Keratinocyte (primary cell): ENCODE data around the gene TRIM29. TPM values are rescaled to one million over a fixed set of nuclear protein-coding genes. Genes with fewer than 3 reads are reported as not detected.

ENCODE experiments used
- DNase-seq: peaks from one replicate; pipeline ENCODE4 v3.0.0-alpha.2; 2011; ENCODE audit warnings: low read depth, missing footprints, low spot score
- FAIRE-seq: peaks from 2 replicates; lab custom pipeline; 2011; peaks lifted over from hg19 to GRCh38; lab: Jason Lieb, UNC
- H2AFZ ChIP-seq: 2 replicates; pipeline ENCODE4 v1.6.0; 2012; ENCODE audit warnings: low read length, control low read depth, inconsistent platforms; ENCODE audit not compliant: control insufficient read depth
- H3K27ac ChIP-seq: 2 replicates; pipeline ENCODE4 v1.5.1; 2011; ENCODE audit warnings: low read length; ENCODE audit not compliant: control insufficient read depth, insufficient read depth
- H3K27me3 ChIP-seq: 3 replicates; pipeline ENCODE4 v1.6.0; 2011; ENCODE audit warnings: low read length; ENCODE audit not compliant: control insufficient read depth, insufficient read depth; ENCODE audit errors: extremely low read depth
- H3K36me3 ChIP-seq, 2 experiments: 2 replicates in 1 of 2; 3 replicates in 1 of 2; pipeline ENCODE4 v1.5.1; 2011; ENCODE audit warnings: low read length in 2 of 2, mild to moderate bottlenecking in 1 of 2; ENCODE audit not compliant: control insufficient read depth in 2 of 2, insufficient read depth in 2 of 2; ENCODE audit errors: extremely low read depth in 1 of 2
- H3K4me1 ChIP-seq: 3 replicates; pipeline ENCODE4 v1.5.1; 2011; ENCODE audit warnings: low read length; ENCODE audit not compliant: control insufficient read depth, insufficient read depth; ENCODE audit errors: extremely low read depth
- H3K4me2 ChIP-seq: 3 replicates; pipeline ENCODE4 v1.6.0; 2011; ENCODE audit warnings: low read depth, low read length; ENCODE audit not compliant: control insufficient read depth, insufficient read depth; ENCODE audit errors: extremely low read depth
- H3K4me3 ChIP-seq, 3 experiments: fragments of 200-600 bp in 1 of 3; sonication (generic) in 1 of 3; 2 replicates in 2 of 3; 3 replicates in 1 of 3; pipeline ENCODE4 v1.5.1; 2011 to 2016; ENCODE audit warnings: low read length in 3 of 3, mild to moderate bottlenecking in 3 of 3, control low read depth in 2 of 3, inconsistent platforms in 1 of 3, low read depth in 1 of 3, mixed read lengths in 1 of 3, mixed run types in 1 of 3, moderate library complexity in 1 of 3; ENCODE audit not compliant: control insufficient read depth in 2 of 3, insufficient read depth in 2 of 3; ENCODE audit errors: extremely low read depth in 1 of 3
- H3K79me2 ChIP-seq: 2 replicates; pipeline ENCODE4 v1.6.0; 2012; ENCODE audit warnings: low read length; ENCODE audit not compliant: control insufficient read depth, insufficient read depth
- H3K9ac ChIP-seq: 3 replicates; pipeline ENCODE4 v1.6.0; 2011; ENCODE audit warnings: low read length; ENCODE audit not compliant: control insufficient read depth, insufficient read depth; ENCODE audit errors: extremely low read depth
- H3K9me1 ChIP-seq: 3 replicates; pipeline ENCODE4 v1.6.0; 2011; ENCODE audit warnings: low read length; ENCODE audit not compliant: control insufficient read depth, insufficient read depth; ENCODE audit errors: extremely low read depth
- H3K9me3 ChIP-seq: 2 replicates; pipeline ENCODE4 v1.5.1; 2012; ENCODE audit warnings: low read depth, low read length; ENCODE audit not compliant: control insufficient read depth
- H4K20me1 ChIP-seq: 3 replicates; pipeline ENCODE4 v1.6.0; 2011; ENCODE audit warnings: low read length; ENCODE audit not compliant: control insufficient read depth, insufficient read depth; ENCODE audit errors: extremely low read depth
- EZH2 ChIP-seq: IDR thresholded peaks from one replicate; pipeline ENCODE4 v1.6.1; 2012; ENCODE audit warnings: inconsistent platforms, mild to moderate bottlenecking, low read length, moderate library complexity
- dilution Hi-C: fragments of 300-500 bp; cut with MboI; formaldehyde crosslinking; loops from one replicate; pipeline ENCODE4 v1.7.0; 2020; ENCODE audit warnings: low sequenced_read_pairs; ENCODE audit not compliant: extremely low pct_ligation_motif_present
- polyA plus RNA-seq, 5 experiments: library from polyadenylated mRNA; depleted of rRNA in 3 of 5; stranded (reverse) in 3 of 5; stranded (forward) in 1 of 5; unstranded in 1 of 5; fragments of >200 nt; gene quantifications; 1 replicate in 1 of 5; 2 replicates in 3 of 5; 3 replicates in 1 of 5; pipeline versions ENCODE4 v1.2.1 to v1.2.3, GENCODE V29; 2011 to 2012; ENCODE audit warnings: missing spikeins in 2 of 5, low read depth in 1 of 5, low replicate concordance in 1 of 5
- TF ChIP-seq, protein P1 (sequence below), 3 experiments: IDR thresholded peaks in 1 of 3; conservative IDR thresholded peaks in 1 of 3; optimal IDR thresholded peaks in 1 of 3; 2 replicates in 2 of 3; 3 replicates in 1 of 3; pipeline versions ENCODE3 to v1.5.1; 2011; ENCODE audit warnings: low read length in 3 of 3, mild to moderate bottlenecking in 3 of 3, moderate library complexity in 2 of 3, control low read depth in 1 of 3, inconsistent platforms in 1 of 3; ENCODE audit not compliant: insufficient read depth in 2 of 3; ENCODE audit errors: extremely low read depth in 1 of 3

Gene TRIM29
- polyA plus RNA-seq, 1 donor (not counting 4 experiments of a cell fraction or from before 2014, with no cell fraction given), result 463 TPM

DNA sequence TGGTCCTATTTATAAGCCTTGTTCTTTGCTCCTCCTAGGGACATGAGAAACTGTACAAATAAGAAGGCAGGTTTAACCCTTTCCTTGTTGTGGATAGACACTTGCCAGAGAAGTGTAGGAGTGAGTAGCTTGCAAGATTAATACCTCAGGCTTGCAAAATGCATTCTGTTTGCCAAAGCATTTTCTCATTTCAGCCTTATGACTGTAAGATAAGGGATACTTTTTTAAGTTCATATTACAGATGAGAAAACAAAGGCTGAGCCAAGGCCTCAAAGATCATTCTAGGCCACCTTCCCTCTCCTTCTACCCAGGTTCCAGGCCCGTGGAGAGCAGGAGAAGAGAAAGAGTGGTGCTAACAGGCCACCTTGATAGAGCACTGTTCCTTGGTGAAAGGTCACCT, 46.8 kb downstream of the TRIM29 start:
- FAIRE-seq, result no peak
- no peak overlapping the region for H3K4me2 ChIP-seq
- dilution Hi-C loops, result no loop called here
- H2AFZ ChIP-seq, result no peak overlapping the region
- peaks cover 14% of the 10 kb centered on the region for H3K27me3 ChIP-seq
- no peaks in the 10 kb centered on the region for H3K36me3 ChIP-seq
- no peak overlapping the region for H3K9ac ChIP-seq
- no peaks in the 10 kb centered on the region for H3K9me1 ChIP-seq
- no peaks in the 10 kb centered on the region for H3K4me1 ChIP-seq
- no peaks in the 10 kb centered on the region for H3K9me3 ChIP-seq
- no peaks in the 10 kb centered on the region for H4K20me1 ChIP-seq
- TF ChIP-seq EZH2, result no peak
- TF ChIP-seq, protein P1, sequence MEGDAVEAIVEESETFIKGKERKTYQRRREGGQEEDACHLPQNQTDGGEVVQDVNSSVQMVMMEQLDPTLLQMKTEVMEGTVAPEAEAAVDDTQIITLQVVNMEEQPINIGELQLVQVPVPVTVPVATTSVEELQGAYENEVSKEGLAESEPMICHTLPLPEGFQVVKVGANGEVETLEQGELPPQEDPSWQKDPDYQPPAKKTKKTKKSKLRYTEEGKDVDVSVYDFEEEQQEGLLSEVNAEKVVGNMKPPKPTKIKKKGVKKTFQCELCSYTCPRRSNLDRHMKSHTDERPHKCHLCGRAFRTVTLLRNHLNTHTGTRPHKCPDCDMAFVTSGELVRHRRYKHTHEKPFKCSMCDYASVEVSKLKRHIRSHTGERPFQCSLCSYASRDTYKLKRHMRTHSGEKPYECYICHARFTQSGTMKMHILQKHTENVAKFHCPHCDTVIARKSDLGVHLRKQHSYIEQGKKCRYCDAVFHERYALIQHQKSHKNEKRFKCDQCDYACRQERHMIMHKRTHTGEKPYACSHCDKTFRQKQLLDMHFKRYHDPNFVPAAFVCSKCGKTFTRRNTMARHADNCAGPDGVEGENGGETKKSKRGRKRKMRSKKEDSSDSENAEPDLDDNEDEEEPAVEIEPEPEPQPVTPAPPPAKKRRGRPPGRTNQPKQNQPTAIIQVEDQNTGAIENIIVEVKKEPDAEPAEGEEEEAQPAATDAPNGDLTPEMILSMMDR (optimal IDR thresholded peaks at IDR 0.05 in 1 of 3, IDR thresholded peaks at IDR 0.05 in 1 of 3, conservative IDR thresholded peaks at IDR 0.05 in 1 of 3; ENCODE audit: extremely low read depth in 1 of 3, insufficient read depth in 2 of 3, low read length in 3 of 3), result no peak
- no peak overlapping the region for H3K27ac ChIP-seq
- no peak overlapping the region for H3K4me3 ChIP-seq
- no peaks in the 10 kb centered on the region for H3K79me2 ChIP-seq
- DNase-seq, result no peak

DNA sequence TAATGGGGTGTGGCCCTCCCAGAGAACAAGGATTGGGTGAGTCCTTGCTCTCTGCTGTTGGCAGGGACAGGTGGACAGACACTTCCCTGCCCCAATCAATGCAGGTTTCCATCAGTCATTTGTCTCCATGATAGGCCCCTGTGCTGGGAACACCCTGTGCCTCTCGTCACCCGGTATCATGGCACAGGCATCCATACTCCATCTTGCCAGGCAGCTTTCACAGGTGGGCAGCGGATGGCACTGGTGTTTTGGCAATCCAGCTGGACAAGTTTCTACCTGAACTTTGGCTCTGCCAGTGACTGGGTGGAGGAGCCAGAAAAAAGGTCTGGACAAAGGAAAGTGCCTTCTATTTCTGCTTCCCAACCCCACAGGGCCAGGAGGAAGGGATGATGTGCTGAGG, 47.5 kb downstream of the TRIM29 start:
- Histone ChIP-seq H3K79me2 (no peaks in the 10 kb centered on the region), H3K27me3 (peaks cover 7% of the 10 kb centered on the region), H3K4me2 (no peak overlapping the region), H3K36me3 (no peaks in the 10 kb centered on the region), H3K4me1 (no peaks in the 10 kb centered on the region), H2AFZ (no peak overlapping the region), H3K4me3 (no peak overlapping the region), H3K9ac (no peak overlapping the region), H3K9me1 (no peaks in the 10 kb centered on the region), H3K9me3 (no peaks in the 10 kb centered on the region), H3K27ac (no peak overlapping the region), H4K20me1 (no peaks in the 10 kb centered on the region)
- dilution Hi-C loops, result no loop called here
- DNase-seq (no peak), FAIRE-seq (no peak)
- TF ChIP-seq, protein P1 (optimal IDR thresholded peaks at IDR 0.05 in 1 of 3, IDR thresholded peaks at IDR 0.05 in 1 of 3, conservative IDR thresholded peaks at IDR 0.05 in 1 of 3; ENCODE audit: extremely low read depth in 1 of 3, insufficient read depth in 2 of 3, low read length in 3 of 3), result no peak
- no peak for TF ChIP-seq EZH2
